ENCODE data around the gene GLCE.

The GLCE gene

DNA sequence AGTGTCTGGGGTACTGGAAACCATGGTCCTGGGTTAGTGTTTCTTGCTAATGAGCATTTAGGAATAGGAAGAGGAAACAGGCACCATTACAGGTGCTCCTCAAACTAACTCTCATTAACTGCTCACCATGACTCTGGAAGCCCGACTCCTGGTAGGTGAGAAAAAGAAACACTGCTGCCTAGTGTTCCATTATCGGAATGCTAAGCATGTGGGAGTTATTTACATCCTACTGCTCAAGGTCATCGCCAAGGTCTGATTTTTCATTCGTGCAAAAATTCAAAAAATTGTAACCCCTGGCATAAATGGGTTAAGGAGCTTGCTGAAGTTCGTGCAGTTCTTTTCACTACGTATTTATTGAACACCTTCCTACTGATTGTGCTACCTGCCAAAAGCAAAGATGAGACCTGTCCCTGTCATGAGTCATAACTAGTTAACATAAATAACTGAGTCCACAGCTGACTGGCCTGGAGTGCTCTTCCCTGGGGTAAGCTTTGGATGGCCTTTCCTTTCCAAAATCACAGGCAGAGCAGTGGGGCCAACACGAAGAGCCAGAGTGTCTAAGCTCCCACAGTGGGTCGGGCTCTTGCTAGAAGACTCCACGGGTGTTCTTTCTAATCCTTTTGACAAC, 115.6 kb downstream of the GLCE start:
- no peak overlapping the region for H3K4me3 ChIP-seq (ENCODE audit: low read depth, low read length)
- TF ChIP-seq, protein P1, sequence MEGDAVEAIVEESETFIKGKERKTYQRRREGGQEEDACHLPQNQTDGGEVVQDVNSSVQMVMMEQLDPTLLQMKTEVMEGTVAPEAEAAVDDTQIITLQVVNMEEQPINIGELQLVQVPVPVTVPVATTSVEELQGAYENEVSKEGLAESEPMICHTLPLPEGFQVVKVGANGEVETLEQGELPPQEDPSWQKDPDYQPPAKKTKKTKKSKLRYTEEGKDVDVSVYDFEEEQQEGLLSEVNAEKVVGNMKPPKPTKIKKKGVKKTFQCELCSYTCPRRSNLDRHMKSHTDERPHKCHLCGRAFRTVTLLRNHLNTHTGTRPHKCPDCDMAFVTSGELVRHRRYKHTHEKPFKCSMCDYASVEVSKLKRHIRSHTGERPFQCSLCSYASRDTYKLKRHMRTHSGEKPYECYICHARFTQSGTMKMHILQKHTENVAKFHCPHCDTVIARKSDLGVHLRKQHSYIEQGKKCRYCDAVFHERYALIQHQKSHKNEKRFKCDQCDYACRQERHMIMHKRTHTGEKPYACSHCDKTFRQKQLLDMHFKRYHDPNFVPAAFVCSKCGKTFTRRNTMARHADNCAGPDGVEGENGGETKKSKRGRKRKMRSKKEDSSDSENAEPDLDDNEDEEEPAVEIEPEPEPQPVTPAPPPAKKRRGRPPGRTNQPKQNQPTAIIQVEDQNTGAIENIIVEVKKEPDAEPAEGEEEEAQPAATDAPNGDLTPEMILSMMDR (IDR thresholded peaks at IDR 0.05; ENCODE audit: borderline replicate concordance, insufficient read depth, low read depth, low read length): no peak

DNA sequence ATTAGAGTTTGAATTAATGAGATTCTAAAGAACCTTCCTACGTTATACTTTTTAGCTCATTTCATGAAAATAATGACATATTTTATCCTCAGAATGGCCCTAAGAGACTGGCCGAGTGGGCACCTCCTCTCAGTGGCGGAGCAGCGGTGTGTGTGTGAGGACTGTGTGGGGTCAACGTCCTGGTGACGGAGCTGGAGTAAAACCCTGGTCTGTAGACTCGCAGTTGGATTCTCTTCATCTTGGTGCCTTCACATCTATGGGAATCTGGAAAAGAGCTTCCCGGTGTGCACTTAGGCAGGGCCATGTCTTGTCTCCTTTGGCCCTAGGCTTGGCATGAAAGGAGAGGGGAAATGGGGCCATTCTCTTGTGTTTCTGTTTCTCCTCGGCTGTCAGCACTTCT, 116.9 kb downstream of the GLCE start:
- no peak overlapping the region for H3K4me3 ChIP-seq (ENCODE audit: low read depth, low read length)
- TF ChIP-seq, protein P1 (IDR thresholded peaks at IDR 0.05; ENCODE audit: borderline replicate concordance, insufficient read depth, low read depth, low read length): no peak

DNA sequence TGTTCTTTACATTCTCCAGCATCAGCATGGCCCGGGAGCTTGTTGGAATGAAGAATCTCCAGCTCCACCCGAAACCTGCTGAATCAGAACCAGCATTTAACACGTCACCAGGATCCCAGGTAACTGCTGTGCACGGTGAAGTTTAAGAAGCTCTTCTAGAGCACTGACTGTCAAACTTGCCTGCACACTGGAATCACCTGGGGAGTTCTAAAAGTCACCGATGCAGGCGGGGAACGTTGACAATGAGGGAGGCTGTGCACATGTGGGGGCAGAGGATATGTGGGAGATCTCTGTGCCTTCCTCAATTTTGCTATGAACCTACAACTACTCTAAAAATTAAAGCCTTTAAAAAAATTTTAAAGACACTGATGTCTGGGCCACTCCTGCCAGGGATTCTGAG, 119.2 kb downstream of the GLCE start:
- TF ChIP-seq, protein P1 (IDR thresholded peaks at IDR 0.05; ENCODE audit: borderline replicate concordance, insufficient read depth, low read depth, low read length): no peak
- no peak overlapping the region for H3K4me3 ChIP-seq (ENCODE audit: low read depth, low read length)

DNA sequence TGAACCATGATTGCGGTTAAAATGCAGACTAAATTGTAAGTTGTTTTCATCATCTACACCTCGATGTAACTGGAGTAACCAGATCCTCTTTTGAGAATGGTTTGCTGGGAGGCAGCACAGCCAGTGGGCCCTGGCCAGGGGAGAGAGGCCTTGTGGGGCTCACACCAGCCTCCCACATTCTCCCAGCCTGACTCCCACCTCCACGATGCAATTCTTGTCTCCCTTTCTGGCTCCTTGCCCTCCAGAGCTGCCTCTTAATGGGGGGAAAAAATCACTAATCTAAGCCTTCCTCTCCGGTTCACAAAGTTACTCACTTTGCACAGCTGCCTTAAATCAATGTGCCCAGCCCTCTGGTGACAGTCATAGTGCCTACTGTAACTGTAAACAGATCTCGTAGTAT, 120.3 kb downstream of the GLCE start:
- TF ChIP-seq, protein P1 (IDR thresholded peaks at IDR 0.05; ENCODE audit: borderline replicate concordance, insufficient read depth, low read depth, low read length): no peak
- H3K4me3 ChIP-seq (ENCODE audit: low read depth, low read length): no peak overlapping the region

DNA sequence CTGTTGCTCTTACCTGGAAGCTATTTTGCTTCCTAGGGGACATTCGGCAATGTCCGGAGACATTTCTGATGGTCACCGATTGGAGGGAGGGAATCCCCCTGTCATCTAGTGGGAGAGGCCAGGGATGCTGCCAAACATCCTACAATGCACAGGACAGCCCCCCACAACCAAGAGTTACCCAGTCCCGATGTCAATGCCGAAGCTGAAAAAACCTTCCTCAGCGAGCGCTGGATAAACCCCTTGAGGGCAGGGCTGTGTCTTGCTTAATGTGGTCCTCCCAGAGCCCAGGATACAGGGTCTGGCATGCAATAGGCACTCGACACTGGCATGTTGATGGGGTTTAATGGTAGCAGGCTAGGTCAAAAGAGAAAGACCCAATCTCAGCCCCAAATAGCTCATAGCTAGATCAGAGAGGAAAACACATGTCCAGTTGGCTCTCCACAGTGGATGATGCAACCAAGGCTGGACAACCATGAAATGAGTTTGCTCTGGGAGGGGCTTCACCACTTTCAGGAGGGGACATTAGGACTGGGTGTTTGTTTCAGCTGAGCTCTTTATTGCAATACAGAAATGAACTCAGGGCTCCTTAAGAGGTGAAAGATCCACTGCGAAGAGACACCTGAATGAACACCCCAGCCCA, 121.8 kb downstream of the GLCE start:
- H3K4me3 ChIP-seq (ENCODE audit: low read depth, low read length): no peak overlapping the region
- TF ChIP-seq, protein P1 (IDR thresholded peaks at IDR 0.05; ENCODE audit: borderline replicate concordance, insufficient read depth, low read depth, low read length): no peak

DNA sequence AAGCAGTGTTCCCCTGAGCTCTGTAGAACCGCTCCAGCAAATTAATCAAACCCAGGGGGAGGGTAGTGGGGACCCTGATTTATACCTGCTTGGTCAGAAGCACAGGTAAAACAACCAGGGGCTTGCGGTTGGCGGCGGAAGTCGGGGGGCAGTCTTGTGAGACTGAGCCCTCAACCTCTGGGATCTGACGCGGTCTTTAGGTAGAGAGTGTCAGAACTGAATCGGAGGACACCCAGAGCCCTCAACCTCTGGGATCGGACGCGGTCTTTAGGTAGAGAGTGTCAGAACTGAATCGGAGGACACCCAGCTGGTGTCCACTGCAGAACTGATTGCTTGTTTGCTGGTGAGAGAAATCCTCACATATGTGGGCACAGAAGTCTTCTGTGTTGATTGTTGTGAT, 125.4 kb downstream of the GLCE start:
- TF ChIP-seq, protein P1 (IDR thresholded peaks at IDR 0.05; ENCODE audit: borderline replicate concordance, insufficient read depth, low read depth, low read length): no peak

DNA sequence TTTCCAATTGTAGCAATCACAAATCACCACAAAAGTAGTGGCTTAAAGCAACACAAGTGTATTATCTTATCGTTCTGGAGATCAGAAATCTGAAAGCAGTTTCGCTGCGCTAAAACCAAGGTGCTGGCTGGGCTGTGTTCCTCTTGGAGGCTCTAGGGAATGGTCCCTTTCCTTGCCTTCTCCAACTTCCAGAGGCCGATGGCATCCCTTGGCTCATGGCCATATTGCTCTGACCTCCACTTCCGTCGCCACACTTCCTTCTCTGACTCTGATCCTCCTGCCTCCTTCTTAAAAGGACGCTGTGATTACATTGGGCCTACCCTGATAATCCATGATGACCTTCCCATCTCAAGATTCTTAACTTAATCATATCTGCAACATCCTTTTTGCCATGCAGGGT, 127.6 kb downstream of the GLCE start:
- no peak overlapping the region for H3K4me3 ChIP-seq (ENCODE audit: low read depth, low read length)
- TF ChIP-seq, protein P1 (IDR thresholded peaks at IDR 0.05; ENCODE audit: borderline replicate concordance, insufficient read depth, low read depth, low read length): no peak

More for the DNA sequence above, 125.4 kb downstream of the GLCE start:
- no peak overlapping the region for H3K4me3 ChIP-seq (ENCODE audit: low read depth, low read length)
